GM08714 (cell line): ENCODE measurements around the gene RBM15B.

Experiments used
- H3K4me3 ChIP-seq: fragments of 200-500 bp; sonication (Bioruptor generic); 2 replicates; pipeline ENCODE4 v1.5.1; 2014; ENCODE audit warnings: mild to moderate bottlenecking, low read length, inconsistent platforms
- ZNF274 ChIP-seq: IDR thresholded peaks from 2 replicates; pipeline ENCODE4 v1.6.1; 2012; ENCODE audit warnings: mild to moderate bottlenecking, low read depth, low read length

RBM15B gene

GRCh38 chr3:51393134-51393495 is 2.0 kb downstream of the RBM15B start:
- H3K4me3 ChIP-seq, result no peak overlapping the region
- no peak for TF ChIP-seq ZNF274

- TF ChIP-seq ZNF274, result no peak
- H3K4me3 ChIP-seq, result no peak overlapping the region
Measured at GRCh38 chr3:51393564-51393963, 2.5 kb downstream of the RBM15B start.

- TF ChIP-seq ZNF274, result no peak
- no peak overlapping the region for H3K4me3 ChIP-seq
Measured at GRCh38 chr3:51394541-51394940, 3.5 kb downstream of the RBM15B start.

- no peak overlapping the region for H3K4me3 ChIP-seq
- TF ChIP-seq ZNF274, result no peak
Measured at GRCh38 chr3:51395493-51396213, 4.6 kb downstream of the RBM15B start.

DNA sequence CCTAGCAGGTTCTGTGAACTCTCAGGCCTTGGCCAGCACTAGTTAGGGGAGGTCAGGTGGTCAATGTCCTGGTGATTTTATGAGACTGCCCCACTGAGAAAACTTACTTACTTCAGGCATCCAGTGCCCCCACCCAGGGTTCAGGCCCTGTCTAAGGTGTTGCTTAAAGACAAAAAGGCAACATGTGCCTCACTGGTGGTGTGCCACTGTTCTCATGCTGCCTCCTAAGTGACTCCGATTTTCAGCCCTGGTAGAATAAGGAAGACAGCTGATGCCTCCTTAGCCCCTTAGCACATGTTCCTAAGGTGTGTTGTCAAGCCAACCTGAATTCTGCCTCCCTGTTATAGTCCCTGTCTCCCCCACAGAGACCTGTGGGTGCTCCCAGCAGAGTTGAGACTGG is 5.3 kb downstream of the RBM15B start:
- TF ChIP-seq ZNF274, result no peak
- H3K4me3 ChIP-seq, result no peak overlapping the region

DNA sequence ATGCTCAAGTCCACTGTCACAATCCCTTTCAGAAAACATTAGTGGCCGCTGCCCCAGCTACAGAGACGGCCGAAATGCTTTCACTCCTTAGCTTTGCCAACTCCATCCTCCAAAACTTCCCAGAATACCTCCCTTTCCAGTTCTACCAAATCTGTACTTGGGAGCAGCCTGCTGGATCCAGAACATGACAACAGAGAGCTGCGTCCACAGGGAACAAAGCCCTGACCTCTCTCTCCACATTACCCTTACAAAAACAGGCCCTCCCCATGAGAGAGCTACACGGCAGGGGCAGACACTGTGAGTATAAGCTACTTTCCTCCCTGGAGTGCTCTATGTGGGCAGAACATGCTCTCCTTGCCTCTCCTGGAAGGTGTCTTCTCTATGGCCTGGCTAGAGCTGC is 6.3 kb downstream of the RBM15B start:
- no peak overlapping the region for H3K4me3 ChIP-seq
- TF ChIP-seq ZNF274, result no peak

DNA sequence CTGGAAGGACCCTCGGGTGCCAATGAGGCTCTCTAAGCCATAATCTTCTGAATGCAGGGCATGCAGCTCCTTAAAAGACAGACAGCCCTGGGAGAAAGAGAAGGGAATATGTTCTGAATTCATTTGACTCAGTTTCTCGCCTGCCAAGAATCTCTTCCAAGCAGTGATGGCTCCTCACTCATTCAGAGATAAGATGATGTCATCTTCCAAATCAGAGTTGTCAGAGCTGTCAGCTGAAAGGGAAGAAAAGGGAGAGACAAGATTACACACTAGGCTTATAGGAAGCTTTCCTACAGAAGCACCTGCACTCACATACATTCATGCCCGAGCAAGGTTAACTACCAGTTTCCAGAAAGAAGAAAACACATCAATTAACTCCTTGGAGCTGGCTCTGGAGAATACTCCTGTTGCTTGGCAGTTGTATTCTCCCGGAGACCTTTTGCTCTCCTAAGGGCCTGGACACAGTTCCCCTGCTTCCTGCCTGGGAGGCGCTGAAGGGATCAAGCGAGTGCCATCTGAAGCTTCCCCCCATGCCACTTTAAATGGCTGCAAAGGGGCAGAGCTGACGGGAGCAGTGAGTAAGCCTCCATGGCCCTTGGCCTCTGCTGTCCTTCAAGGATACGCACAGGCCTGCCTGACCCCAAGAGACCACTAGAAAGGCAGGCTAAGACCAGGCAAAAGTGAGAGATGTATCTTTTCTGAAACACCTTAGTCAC is 7.7 kb downstream of the RBM15B start:
- TF ChIP-seq ZNF274, result no peak

GRCh38 chr3:51400166-51400565 is 9.1 kb downstream of the RBM15B start:
- TF ChIP-seq ZNF274, result no peak
- H3K4me3 ChIP-seq, result no peak overlapping the region

More for the DNA sequence above, 7.7 kb downstream of the RBM15B start:
- no peak overlapping the region for H3K4me3 ChIP-seq

DNA sequence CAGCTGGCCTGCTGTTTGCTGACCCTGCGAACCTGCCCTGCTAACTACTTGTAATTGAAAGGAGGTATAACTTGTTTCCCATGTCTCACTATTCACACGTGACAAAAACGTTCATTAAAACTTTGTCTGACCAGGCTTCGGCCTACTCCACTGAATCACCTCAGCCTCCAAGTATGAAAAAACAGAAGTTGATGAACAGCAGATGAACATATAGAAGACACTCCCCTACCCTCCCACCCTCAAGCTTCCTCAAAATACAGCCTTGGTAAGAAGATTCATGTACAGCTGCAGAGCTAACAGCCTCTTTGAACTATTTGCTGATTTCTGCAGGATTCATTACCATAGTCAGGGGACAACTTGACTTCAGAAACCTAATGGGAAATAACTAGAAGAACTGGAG is 10.7 kb downstream of the RBM15B start:
- H3K4me3 ChIP-seq, result no peak overlapping the region
- TF ChIP-seq ZNF274, result no peak

- TF ChIP-seq ZNF274, result no peak
- H3K4me3 ChIP-seq, result no peak overlapping the region
Measured at GRCh38 chr3:51403675-51404074, 12.6 kb downstream of the RBM15B start.

DNA sequence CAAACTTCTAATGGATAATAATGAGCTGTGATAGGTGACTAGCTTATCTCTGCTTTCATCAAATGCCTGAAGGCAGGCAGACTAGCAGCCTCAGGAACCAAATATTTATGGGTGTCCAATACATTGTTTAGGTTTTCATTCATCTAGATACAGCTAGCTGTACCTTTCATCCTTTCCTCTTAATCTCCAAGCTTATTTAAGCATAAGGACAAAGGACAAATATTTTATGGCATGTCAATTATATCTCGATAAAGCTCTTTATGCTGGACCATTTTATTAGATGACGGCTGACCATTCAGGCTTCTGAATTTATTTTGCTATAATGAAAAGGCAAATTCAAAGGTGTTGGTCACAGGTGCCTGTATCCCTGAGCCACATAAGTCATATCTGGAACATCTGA is 16.9 kb downstream of the RBM15B start:
- TF ChIP-seq ZNF274, result no peak
- H3K4me3 ChIP-seq, result no peak overlapping the region

DNA sequence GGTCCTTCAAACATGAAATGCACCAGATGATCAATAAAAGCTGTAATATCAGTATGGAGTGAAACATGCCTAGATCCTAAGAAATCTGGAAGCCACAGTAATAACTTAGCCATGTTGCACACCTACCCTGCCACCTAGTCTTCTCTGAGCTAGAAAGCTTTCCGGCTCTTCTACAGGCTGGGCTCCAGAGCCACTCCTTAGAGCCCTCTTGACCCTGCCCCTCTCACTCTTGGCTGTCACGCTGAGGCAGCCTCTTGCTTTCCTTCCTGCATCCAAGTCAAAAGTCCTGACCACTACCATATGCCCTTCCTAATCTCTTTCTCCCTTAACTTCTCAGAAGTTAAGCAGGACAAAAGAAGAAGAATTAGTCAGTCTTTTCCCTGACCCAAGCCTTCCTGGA is 17.7 kb downstream of the RBM15B start:
- no peak for TF ChIP-seq ZNF274
- H3K4me3 ChIP-seq, result no peak overlapping the region

DNA sequence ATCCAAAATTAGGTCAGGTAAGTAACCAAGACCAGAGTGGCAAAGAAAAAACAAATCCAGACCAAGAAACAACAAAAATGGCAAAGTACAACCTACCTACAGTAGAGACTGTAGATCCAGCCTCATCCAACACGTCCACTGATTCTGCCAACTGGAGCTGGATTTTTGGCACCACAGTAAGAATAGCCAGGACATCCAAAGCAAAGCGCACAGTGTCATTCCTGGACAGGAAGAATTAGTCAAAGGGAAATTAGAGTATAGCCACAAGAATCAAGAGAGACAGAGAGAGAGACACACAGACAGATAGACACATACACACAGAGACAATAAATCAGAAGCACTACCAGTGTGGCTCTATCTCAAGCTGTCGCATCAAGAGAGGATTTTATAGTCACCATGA is 31.1 kb downstream of the RBM15B start:
- no peak for TF ChIP-seq ZNF274
- no peak overlapping the region for H3K4me3 ChIP-seq

DNA sequence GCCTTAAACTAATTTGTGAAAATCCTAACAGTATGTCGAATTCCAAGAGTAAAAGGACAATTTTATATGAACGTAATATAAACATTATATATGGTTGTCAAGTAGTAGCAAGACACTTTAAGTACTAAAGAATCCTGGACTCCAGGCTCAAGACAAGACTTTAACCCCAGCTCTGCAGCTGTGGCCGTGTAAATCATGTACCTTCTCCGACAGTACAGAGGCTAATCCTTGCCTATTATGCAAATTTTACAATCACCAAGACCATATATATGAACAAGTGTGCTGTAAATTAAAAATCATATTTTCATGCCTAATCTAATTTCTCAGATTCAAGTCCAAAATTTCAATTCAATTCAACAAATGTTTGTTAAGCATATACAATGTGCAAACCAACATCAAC is 35.8 kb downstream of the RBM15B start:
- no peak for TF ChIP-seq ZNF274
- no peak overlapping the region for H3K4me3 ChIP-seq

DNA sequence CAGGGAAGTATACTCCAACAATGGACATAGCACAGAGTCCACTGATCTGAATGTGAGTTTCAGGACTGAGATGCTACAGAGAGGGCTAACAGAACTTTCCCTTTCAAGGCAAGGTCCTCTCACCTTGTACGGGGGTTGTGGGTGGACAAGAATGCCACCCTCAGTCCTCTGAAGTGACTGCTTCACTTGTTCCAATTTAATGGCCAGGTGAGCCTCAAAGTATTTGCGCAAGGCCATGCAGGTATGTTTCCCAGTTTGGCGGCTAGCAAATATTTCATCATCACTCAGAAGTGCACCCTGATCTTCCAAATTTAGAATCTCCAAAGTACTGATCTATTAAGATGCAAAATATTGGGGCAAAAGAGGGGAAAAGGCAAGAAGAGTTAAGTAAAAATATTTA is 38.1 kb downstream of the RBM15B start:
- TF ChIP-seq ZNF274, result no peak
- H3K4me3 ChIP-seq, result no peak overlapping the region
